Thyroid gland (tissue), 4 donors: Measurements from ENCODE around the gene NPC1L1. TPM values are rescaled to one million over a fixed set of nuclear protein-coding genes. Genes with fewer than 3 reads are reported as not detected.

Experiments used
- DNase-seq, 2 donors: peaks; one replicate each; pipeline ENCODE4 v3.0.0-alpha.2; 2019
- H3K27ac ChIP-seq, 3 donors: fragments of 200-600 bp; sonication (generic); 1 replicate in 2 of 3; 2 replicates in 1 of 3; pipeline ENCODE4 v1.5.1; 2016 to 2019; ENCODE audit warnings: mild to moderate bottlenecking in 1 of 3, moderate library complexity in 1 of 3
- H3K27me3 ChIP-seq: fragments of 200-600 bp; sonication (generic); one replicate; pipeline ENCODE4 v1.5.1; 2019
- H3K36me3 ChIP-seq, 2 donors: fragments of 200-600 bp; sonication (generic); one replicate each; pipeline ENCODE4 v1.5.1; 2016 to 2019
- H3K4me1 ChIP-seq, 2 donors: fragments of 200-600 bp; sonication (generic); one replicate each; pipeline ENCODE4 v1.5.1; 2017 to 2019
- H3K4me3 ChIP-seq, 3 donors: fragments of 200-600 bp; sonication (generic); replicated peaks in 1 of 3; 1 replicate in 2 of 3; 2 replicates in 1 of 3; pipeline ENCODE4 v1.5.1; 2016; ENCODE audit warnings: mild to moderate bottlenecking in 1 of 3
- H3K9me3 ChIP-seq: fragments of 200-600 bp; sonication (generic); one replicate; pipeline ENCODE4 v1.5.1; 2017
- POLR2A ChIP-seq, 2 donors: fragments of 450-650 bp; IDR thresholded peaks; one replicate each; pipeline ENCODE4 v1.6.1; 2017; ENCODE audit warnings: antibody characterized with exemption in 2 of 2, mild to moderate bottlenecking in 2 of 2, moderate library complexity in 1 of 2
- whole genome bisulfite sequencing, 2 donors: methylation state at CpG; one replicate each; pipeline ENCODE4 v1.1.5; 2017; 5-methylcytosine and 5-hydroxymethylcytosine counted together
- intact Hi-C: fragments of 100-400 bp; cut with DNase I; formaldehyde crosslinking; loops from one replicate; pipeline ENCODE4 v1.15.1; 2023
- total RNA-seq, 4 donors: library from RNA; depleted of rRNA; stranded (reverse); fragments of >200 nt; gene quantifications; one replicate each; pipeline ENCODE4 v1.2.3, GENCODE V29; 2016
- TF ChIP-seq, protein P1 (sequence below), 6 experiments: fragments of 200-600 bp in 3 of 6; fragments of 450-650 bp in 3 of 6; sonication (generic) in 3 of 6; IDR thresholded peaks; one replicate each; pipeline ENCODE4 v1.5.1; 2016 to 2019; ENCODE audit warnings: antibody characterized with exemption in 6 of 6, mild to moderate bottlenecking in 2 of 6, inconsistent platforms in 1 of 6, moderate library complexity in 1 of 6

NPC1L1 gene
- total RNA-seq, 4 donors from 2014 or later, result not detected

DNA sequence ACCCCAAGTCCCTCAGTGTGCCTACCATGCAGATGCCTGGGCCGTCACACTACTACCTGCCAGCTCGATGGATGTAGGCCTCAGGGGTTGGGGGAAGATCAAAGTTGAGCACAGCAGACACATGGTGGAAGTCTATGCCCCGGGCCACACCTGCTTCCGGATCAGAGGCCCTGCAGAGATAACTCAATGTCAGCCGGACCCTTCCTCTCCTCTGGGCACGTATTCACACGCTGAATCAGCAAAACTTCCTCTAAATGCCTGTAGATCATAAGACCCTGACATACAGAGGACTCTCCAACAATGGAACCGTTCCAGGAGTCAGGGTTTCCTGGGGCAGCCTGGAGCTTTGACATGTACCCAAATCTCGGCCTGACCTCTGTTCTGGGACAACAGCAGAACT is 28.8 kb upstream of the NPC1L1 start:
- intact Hi-C loops, result loop anchor here (10.0 kb wide), 2 partner anchors 325 to 565 kb away; no protein-coding TSS in a partner anchor
- peaks cover 53 to 68% of the 10 kb centered on the region in 2 donors for H3K36me3 ChIP-seq

DNA sequence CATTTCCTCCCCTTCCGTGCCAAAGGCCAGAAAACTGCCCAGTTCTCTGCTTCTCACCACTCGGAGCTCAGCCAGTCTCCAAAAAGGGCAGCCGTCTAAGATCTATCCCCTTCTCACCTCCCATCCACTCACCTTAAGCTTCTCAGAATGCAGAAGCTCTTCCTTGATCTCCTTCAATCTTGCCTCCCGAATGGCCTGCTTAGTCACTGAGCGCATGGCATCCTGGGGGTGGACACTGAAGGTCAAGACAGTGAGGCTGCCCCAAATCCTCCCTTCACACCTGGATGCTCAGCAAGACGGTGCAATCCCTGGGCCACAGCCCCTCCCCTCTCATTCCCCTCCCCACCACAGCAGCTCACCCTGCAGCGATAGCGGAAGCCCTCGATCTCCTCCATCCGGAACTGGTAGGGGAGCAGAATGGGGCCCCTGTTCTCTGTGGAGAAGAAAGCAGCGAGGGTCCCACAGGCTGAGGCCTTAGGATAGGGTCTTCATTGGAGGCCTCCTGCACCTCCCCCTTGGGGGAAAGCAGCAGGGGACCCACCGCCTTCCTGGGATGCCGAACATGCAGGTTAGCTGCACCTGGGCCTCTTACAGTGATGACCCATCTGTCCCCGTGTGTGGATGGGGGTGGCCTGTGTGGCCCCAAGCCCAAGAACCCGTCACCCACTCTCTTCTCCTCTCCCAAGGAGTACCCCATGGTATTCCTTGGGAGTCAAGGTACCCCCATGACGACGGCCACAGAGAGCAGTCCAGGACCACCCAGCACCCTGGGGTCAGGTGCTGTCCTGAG is 27.8 kb upstream of the NPC1L1 start:
- DNase-seq, result no peak
- no peak for TF ChIP-seq POLR2A (IDR thresholded peaks at IDR 0.05)
- TF ChIP-seq, protein P1, sequence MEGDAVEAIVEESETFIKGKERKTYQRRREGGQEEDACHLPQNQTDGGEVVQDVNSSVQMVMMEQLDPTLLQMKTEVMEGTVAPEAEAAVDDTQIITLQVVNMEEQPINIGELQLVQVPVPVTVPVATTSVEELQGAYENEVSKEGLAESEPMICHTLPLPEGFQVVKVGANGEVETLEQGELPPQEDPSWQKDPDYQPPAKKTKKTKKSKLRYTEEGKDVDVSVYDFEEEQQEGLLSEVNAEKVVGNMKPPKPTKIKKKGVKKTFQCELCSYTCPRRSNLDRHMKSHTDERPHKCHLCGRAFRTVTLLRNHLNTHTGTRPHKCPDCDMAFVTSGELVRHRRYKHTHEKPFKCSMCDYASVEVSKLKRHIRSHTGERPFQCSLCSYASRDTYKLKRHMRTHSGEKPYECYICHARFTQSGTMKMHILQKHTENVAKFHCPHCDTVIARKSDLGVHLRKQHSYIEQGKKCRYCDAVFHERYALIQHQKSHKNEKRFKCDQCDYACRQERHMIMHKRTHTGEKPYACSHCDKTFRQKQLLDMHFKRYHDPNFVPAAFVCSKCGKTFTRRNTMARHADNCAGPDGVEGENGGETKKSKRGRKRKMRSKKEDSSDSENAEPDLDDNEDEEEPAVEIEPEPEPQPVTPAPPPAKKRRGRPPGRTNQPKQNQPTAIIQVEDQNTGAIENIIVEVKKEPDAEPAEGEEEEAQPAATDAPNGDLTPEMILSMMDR (IDR thresholded peaks at IDR 0.05), result no peak
- 82 to 88% methylated on average over 9 to 13 of the region's 17 CpGs for WGBS, 2 donors
- Histone ChIP-seq H3K27ac (no peak overlapping the region), H3K4me3 (no peak overlapping the region), H3K36me3 (peaks cover 57 to 69% of the 10 kb centered on the region in 2 donors), H3K4me1 (peaks cover 7 to 14% of the 10 kb centered on the region in 2 donors), H3K27me3 (no peaks in the 10 kb centered on the region), H3K9me3 (no peaks in the 10 kb centered on the region)
- intact Hi-C loops, result loop anchor here (10.0 kb wide), 2 partner anchors 324 to 566 kb away; no protein-coding TSS in a partner anchor

More for the DNA sequence above, 28.8 kb upstream of the NPC1L1 start:
- TF ChIP-seq, protein P1 (IDR thresholded peaks at IDR 0.05), result no peak
- TF ChIP-seq POLR2A (IDR thresholded peaks at IDR 0.05), result no peak
- WGBS, 2 donors, result 92 to 96% methylated on average over 9 of the region's 9 CpGs
- H3K27ac ChIP-seq, result no peak overlapping the region
- no peaks in the 10 kb centered on the region for H3K27me3 ChIP-seq
- H3K9me3 ChIP-seq, result no peaks in the 10 kb centered on the region
- H3K4me3 ChIP-seq, result no peak overlapping the region
- peaks cover 14 to 22% of the 10 kb centered on the region in 2 donors for H3K4me1 ChIP-seq
- no peak for DNase-seq

DNA sequence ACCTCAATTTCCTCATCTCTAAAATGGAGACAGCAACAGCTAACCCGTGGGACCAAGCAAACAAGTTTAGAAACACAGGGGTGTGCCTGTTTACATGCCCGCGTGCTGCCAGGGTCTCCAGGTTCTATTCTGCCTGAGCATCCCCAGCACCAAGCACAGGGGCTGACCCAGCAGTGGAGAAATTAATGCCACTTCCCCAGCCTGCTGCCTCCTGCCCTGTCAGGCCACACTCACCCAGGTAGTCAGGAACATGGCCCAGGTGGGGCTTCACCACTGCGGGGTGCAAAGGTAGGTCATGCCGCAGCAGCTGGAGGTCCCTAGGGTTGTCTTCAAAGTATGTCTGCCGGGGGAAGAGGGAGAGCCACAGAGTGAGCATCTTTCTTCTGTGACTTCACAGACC is 26.8 kb upstream of the NPC1L1 start:
- Histone ChIP-seq H3K4me3 (no peak overlapping the region), H3K27me3 (no peaks in the 10 kb centered on the region), H3K4me1 (peaks cover 3 to 9% of the 10 kb centered on the region in 2 donors), H3K36me3 (peaks cover 57 to 69% of the 10 kb centered on the region in 2 donors), H3K9me3 (no peaks in the 10 kb centered on the region), H3K27ac (no peak overlapping the region)
- no peak for TF ChIP-seq POLR2A (IDR thresholded peaks at IDR 0.05)
- TF ChIP-seq, protein P1 (IDR thresholded peaks at IDR 0.05), result no peak
- intact Hi-C loops, result loop anchor here (10.0 kb wide), 2 partner anchors 323 to 567 kb away; no protein-coding TSS in a partner anchor
- 92 to 97% methylated on average over 6 of the region's 6 CpGs for WGBS, 2 donors
- no peak for DNase-seq

DNA sequence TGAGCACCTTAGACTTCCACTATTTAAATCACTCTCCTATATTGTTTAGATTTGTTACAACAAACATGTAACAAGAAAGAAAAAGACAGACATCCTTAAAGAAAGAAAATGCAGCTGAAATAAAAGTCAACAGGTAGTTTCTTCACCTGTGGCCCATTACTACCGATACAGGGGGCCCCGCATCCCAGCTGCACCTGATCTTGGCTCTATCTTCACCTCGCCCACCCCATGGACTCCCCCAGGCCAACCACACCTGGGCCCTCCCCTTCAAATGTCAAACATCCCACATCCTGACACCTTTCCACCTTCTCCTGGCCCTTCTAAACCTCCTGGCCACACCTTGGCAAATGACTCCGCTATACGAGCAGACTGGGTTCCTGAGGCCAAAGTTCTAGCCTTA is 25.6 kb upstream of the NPC1L1 start:
- no peak for DNase-seq
- Histone ChIP-seq H3K4me1 (no peaks in the 10 kb centered on the region), H3K9me3 (no peaks in the 10 kb centered on the region), H3K27me3 (no peaks in the 10 kb centered on the region), H3K36me3 (peaks cover 54 to 60% of the 10 kb centered on the region in 2 donors), H3K27ac (no peak overlapping the region), H3K4me3 (no peak overlapping the region)
- 95 to 97% methylated on average over 5 of the region's 5 CpGs for WGBS, 2 donors
- intact Hi-C loops, result loop anchor here (10.0 kb wide), 2 partner anchors 322 to 568 kb away; no protein-coding TSS in a partner anchor
- TF ChIP-seq, protein P1 (IDR thresholded peaks at IDR 0.05), result no peak
- no peak for TF ChIP-seq POLR2A (IDR thresholded peaks at IDR 0.05)
